Effector memory CD4-positive, alpha-beta T cell (primary cell): Measurements from ENCODE around the gene TNFSF12.

ENCODE experiments used
- DNase-seq, 3 donors: peaks; one replicate each; pipeline ENCODE4 v3.0.0-alpha.2; 2020
- H3K27ac ChIP-seq: 2 replicates; pipeline ENCODE4 v1.7.0; 2013; ENCODE audit warnings: mild to moderate bottlenecking, low read length, moderate library complexity; ENCODE audit not compliant: insufficient read depth, poor library complexity, severe bottlenecking
- H3K27me3 ChIP-seq: replicated peaks from 2 replicates; pipeline ENCODE4 v1.7.0; 2013; ENCODE audit warnings: mild to moderate bottlenecking, low read length; ENCODE audit not compliant: insufficient read depth, control insufficient read depth, poor library complexity, severe bottlenecking
- H3K36me3 ChIP-seq: 2 replicates; pipeline ENCODE4 v1.7.0; 2013; ENCODE audit warnings: mild to moderate bottlenecking, low read length, moderate library complexity; ENCODE audit not compliant: control insufficient read depth, insufficient read depth
- H3K4me1 ChIP-seq: 2 replicates; pipeline ENCODE4 v1.7.0; 2013; ENCODE audit warnings: low read length, mild to moderate bottlenecking; ENCODE audit not compliant: control insufficient read depth, insufficient read depth, poor library complexity, severe bottlenecking
- H3K4me3 ChIP-seq: 2 replicates; pipeline ENCODE4 v1.7.0; 2013; ENCODE audit warnings: low read length, low read depth, mild to moderate bottlenecking; ENCODE audit not compliant: insufficient read depth, poor library complexity, severe bottlenecking
- H3K9me3 ChIP-seq: 2 replicates; pipeline ENCODE4 v1.7.0; 2013; ENCODE audit warnings: mild to moderate bottlenecking, low read length, moderate library complexity; ENCODE audit not compliant: control insufficient read depth

TNFSF12 gene

DNA sequence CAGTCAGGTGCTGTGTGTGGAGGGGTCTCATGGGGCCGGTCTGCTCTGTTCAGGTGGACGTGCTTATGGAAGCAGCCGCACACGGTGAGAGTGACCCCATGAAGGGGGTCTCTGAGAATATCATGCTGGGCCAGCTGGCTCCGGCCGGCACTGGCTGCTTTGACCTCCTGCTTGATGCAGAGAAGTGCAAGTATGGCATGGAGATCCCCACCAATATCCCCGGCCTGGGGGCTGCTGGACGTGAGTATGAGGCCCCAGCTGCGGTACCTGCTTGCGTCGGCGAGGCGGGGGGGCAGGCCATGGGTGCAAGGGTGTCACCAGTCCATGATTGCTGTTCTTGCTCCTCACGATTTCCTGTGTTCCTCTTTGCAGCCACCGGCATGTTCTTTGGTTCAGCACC lies 36.8 kb upstream of the TNFSF12 start:
- H3K27ac ChIP-seq, result no peak overlapping the region
- no peaks in the 10 kb centered on the region for H3K9me3 ChIP-seq
- no peak for DNase-seq
- H3K36me3 ChIP-seq, result peaks cover 66% of the 10 kb centered on the region
- H3K27me3 ChIP-seq, result no peaks in the 10 kb centered on the region
- no peak overlapping the region for H3K4me3 ChIP-seq
- H3K4me1 ChIP-seq, result no peaks in the 10 kb centered on the region

DNA sequence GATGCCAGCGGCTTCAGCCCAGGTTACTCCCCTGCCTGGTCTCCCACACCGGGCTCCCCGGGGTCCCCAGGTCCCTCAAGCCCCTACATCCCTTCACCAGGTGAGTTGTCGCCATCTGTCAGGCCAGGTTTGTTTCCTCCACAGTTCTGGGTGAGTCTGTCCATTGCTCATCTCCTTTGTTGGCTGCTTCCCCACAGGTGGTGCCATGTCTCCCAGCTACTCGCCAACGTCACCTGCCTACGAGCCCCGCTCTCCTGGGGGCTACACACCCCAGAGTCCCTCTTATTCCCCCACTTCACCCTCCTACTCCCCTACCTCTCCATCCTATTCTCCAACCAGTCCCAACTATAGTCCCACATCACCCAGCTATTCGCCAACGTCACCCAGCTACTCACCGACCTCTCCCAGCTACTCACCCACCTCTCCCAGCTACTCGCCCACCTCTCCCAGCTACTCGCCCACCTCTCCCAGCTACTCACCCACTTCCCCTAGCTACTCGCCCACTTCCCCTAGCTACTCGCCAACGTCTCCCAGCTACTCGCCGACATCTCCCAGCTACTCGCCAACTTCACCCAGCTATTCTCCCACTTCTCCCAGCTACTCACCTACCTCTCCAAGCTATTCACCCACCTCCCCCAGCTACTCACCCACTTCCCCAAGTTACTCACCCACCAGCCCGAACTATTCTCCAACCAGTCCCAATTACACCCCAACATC lies 35.9 kb upstream of the TNFSF12 start:
- no peaks in the 10 kb centered on the region for H3K27me3 ChIP-seq

GRCh38 chr17:7513850-7514419 lies 34.9 kb upstream of the TNFSF12 start:
- no peaks in the 10 kb centered on the region for H3K4me1 ChIP-seq
- H3K36me3 ChIP-seq, result peaks cover 52% of the 10 kb centered on the region
- DNase-seq, result no peak
- H3K27me3 ChIP-seq, result no peaks in the 10 kb centered on the region
- no peaks in the 10 kb centered on the region for H3K9me3 ChIP-seq
- H3K27ac ChIP-seq, result no peak overlapping the region
- H3K4me3 ChIP-seq, result no peak overlapping the region

More for the DNA sequence above, 35.9 kb upstream of the TNFSF12 start:
- no peak for DNase-seq
- Histone ChIP-seq H3K9me3 (no peaks in the 10 kb centered on the region), H3K4me3 (no peak overlapping the region), H3K36me3 (peaks cover 61% of the 10 kb centered on the region), H3K4me1 (no peaks in the 10 kb centered on the region), H3K27ac (no peak overlapping the region)

DNA sequence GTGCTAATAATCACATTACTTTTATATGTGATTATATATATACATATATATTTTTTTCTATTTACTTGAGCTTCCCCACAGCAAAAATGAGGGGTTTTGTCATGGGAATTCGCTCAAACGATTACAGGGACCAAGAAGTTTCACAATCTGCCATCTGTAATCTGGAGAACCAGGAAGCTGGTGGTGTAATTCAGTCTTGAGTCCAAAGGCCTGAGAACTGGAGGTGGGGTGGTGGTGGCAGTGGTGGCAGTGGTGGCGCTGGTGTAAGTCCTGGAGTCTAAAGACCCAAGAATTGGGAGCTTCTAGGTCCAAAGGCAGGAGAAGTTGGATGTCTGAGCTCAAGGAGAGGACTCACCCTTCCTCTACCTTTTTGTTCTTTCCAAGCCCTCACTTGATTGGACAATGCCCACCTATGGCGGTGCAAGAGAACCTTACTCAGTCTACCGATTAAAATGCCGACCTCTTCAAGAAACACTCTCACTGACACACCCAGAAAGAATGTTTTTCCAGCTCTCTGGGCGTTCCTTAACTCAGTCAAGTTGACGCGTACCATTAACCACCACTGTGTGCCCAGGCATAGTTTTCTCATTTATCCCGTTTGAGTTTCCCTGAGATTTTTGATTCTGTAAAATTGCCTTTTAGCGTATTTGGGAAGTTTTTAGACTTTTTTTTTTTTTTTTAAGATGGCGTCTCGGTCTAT lies 32.8 kb upstream of the TNFSF12 start:
- DNase-seq, result no peak
- Histone ChIP-seq H3K27me3 (no peaks in the 10 kb centered on the region), H3K27ac (no peak overlapping the region), H3K9me3 (no peaks in the 10 kb centered on the region), H3K4me3 (no peak overlapping the region), H3K36me3 (peaks cover 32% of the 10 kb centered on the region), H3K4me1 (no peaks in the 10 kb centered on the region)

GRCh38 chr17:7523033-7523432 lies 25.8 kb upstream of the TNFSF12 start:
- H3K27ac ChIP-seq, result no peak overlapping the region
- peak in 2 of 3 donors; percentile 26 to 36 for DNase-seq
- H3K4me3 ChIP-seq, result no peak overlapping the region
- H3K4me1 ChIP-seq, result no peaks in the 10 kb centered on the region
- no peaks in the 10 kb centered on the region for H3K27me3 ChIP-seq
- H3K9me3 ChIP-seq, result no peaks in the 10 kb centered on the region
- no peaks in the 10 kb centered on the region for H3K36me3 ChIP-seq

DNA sequence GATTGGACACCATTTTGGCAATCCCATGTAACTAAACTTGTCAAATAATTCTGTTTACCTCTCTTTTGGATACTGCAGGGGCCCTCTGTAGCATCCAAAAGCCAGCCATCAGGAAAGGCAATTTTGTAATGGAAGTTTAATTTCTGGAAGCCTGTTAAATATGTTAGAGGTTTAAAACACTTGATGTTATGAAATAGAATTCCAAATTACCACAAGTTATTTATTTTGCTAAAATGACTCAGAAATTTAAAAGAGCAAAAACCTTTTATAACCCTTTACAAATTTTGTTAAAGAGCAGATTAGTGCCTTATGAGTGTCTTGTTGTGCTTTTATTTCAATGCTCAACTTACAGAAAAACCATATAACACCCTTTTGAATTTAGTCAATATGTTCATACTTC lies 20.0 kb upstream of the TNFSF12 start:
- no peak overlapping the region for H3K4me3 ChIP-seq
- no peaks in the 10 kb centered on the region for H3K4me1 ChIP-seq
- DNase-seq, result no peak

GRCh38 chr17:7530023-7530900 lies 18.6 kb upstream of the TNFSF12 start:
- Histone ChIP-seq H3K27ac (no peak overlapping the region), H3K36me3 (no peaks in the 10 kb centered on the region), H3K4me1 (no peaks in the 10 kb centered on the region), H3K4me3 (no peak overlapping the region), H3K9me3 (no peaks in the 10 kb centered on the region), H3K27me3 (no peaks in the 10 kb centered on the region)
- no peak for DNase-seq

More for the DNA sequence above, 20.0 kb upstream of the TNFSF12 start:
- H3K9me3 ChIP-seq, result no peaks in the 10 kb centered on the region
- no peaks in the 10 kb centered on the region for H3K27me3 ChIP-seq
- no peaks in the 10 kb centered on the region for H3K36me3 ChIP-seq
- H3K27ac ChIP-seq, result no peak overlapping the region

DNA sequence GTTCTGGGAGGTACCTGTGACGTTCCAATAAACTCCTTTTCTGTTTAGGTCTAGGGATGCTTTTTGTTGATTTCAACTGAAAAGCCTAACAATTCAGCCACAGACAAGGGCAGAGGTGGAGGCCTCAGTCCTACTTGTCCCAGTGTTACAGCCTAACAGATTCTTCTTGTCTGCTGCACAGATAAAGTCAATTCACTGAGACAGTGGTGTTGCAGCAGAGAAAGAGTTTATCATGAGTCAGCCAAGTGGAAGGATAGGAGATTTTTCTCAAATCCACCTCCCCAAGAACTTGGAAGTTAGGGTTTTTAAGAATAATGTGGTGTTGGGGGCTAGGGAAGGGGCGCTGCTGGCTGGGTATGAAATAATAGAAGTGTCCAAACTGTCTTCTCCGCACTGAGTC lies 10.8 kb upstream of the TNFSF12 start:
- Histone ChIP-seq H3K36me3 (no peaks in the 10 kb centered on the region), H3K27me3 (no peaks in the 10 kb centered on the region), H3K9me3 (no peaks in the 10 kb centered on the region), H3K4me3 (no peak overlapping the region), H3K4me1 (no peaks in the 10 kb centered on the region), H3K27ac (no peak overlapping the region)
- DNase-seq, result no peak

GRCh38 chr17:7538891-7539545 lies 9.8 kb upstream of the TNFSF12 start:
- no peaks in the 10 kb centered on the region for H3K36me3 ChIP-seq
- H3K4me3 ChIP-seq, result no peak overlapping the region
- no peaks in the 10 kb centered on the region for H3K9me3 ChIP-seq
- H3K27ac ChIP-seq, result no peak overlapping the region
- no peak for DNase-seq
- H3K4me1 ChIP-seq, result no peaks in the 10 kb centered on the region
- no peaks in the 10 kb centered on the region for H3K27me3 ChIP-seq
